ENCODE results near the gene EVC.
A peak's percentile ranks its signal among the peaks of the same experiment; 100 is the strongest.

EVC gene

DNA sequence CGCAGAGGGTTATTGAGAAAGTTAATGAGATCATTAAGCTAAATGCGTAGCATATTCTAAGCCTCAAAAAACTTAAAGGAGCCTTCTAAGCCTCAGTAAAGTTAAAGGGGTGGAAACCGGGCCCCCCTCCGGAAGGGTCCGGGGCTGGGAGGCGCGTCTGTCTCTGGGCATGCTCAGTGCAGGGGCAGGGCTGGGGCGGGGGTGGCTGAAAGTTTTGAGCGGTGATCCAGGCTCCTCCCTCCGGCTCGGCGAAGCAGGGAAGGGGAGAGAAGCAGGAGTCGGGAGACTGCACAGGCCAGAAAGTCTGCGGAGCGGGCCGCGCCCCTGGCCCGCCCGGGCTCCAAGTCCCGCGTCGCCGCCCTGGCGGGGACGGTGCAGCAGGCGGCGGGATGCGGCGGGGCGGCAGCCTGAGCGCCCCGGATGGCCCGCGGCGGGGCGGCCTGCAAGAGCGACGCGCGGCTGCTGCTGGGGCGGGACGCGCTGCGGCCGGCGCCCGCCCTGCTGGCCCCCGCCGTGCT, at the start of gene EVC:
Gene EVC (plus strand): TSS at position 241 of the 518 bp plus-strand sequence. CDS start 180 bp downstream, at position 421.
- TF ChIP-seq CTCF (IDR thresholded peaks at IDR 0.05; ENCODE audit: borderline replicate concordance, insufficient read depth, low read depth, low read length) = peak; percentile 15; the same call in 1 of the 2 replicates
- peak within 1 kb of the TSS; percentile 64 for H3K4me3 ChIP-seq (ENCODE audit: low read depth, low read length)

DNA sequence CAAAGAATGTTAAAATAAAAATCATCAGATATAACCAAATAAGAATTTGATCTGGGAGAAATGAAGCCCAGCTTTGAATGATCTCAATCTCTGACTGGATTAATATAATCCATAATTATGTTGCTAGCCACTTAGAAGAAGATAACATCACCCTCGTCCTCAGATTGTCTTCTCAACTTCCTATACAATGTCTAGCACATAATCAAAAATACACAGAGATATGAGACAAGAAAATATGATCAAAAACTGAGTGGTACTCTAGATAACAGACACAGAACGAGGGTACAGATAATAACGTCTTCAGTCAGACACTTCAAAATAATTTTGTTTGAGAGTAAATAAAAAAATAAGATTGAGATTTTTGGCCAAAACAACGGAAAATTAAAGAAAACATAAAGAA, 49.8 kb upstream of the EVC start:
- no peak overlapping the region for H3K4me3 ChIP-seq (ENCODE audit: low read depth, low read length)
- no peak for TF ChIP-seq CTCF (IDR thresholded peaks at IDR 0.05; ENCODE audit: borderline replicate concordance, insufficient read depth, low read depth, low read length)

GRCh38 chr4:5662555-5662954, 48.4 kb upstream of the EVC start:
- TF ChIP-seq CTCF (IDR thresholded peaks at IDR 0.05; ENCODE audit: borderline replicate concordance, insufficient read depth, low read depth, low read length) = no peak
- H3K4me3 ChIP-seq (ENCODE audit: low read depth, low read length) = no peak overlapping the region

DNA sequence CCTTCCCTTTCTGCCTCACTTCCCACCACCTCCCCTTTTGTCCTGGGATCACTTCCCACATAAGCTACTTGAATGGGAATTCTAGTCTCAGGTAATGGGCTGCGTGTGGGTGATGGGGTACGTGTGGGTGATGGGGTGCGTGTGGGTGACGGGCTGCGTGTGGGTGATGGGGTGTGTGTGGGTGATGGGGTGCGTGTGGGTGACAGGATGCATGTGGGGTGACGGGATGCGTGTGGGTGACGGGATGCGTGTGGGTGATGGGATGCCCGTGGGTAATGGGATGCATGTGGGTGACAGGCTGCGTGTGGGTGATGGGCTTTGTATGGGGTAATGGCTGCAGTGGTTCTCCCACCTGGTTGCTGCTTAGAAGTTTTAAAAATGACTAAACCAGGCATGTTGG, 46.2 kb upstream of the EVC start:
- TF ChIP-seq CTCF (IDR thresholded peaks at IDR 0.05; ENCODE audit: borderline replicate concordance, insufficient read depth, low read depth, low read length) = no peak
- H3K4me3 ChIP-seq (ENCODE audit: low read depth, low read length) = no peak overlapping the region

DNA sequence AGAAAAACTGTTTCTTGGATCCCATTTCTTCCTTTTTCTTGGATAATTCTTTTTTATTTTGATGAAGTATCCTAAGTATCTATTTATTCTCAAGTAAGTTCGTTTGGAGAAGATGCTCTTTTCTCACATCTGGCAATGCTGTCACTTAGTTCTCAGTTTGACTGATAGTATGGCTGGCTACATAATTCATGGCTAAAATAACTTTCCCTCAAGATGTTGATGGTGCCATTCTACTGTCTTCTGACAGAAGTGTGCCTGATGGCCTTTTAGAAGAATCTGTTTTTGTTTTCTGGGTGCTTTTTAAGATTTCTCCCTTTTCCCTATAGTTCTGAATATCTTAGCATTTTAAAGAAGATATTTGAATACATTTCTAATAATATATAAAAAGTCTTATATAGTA, 44.3 kb upstream of the EVC start:
- TF ChIP-seq CTCF (IDR thresholded peaks at IDR 0.05; ENCODE audit: borderline replicate concordance, insufficient read depth, low read depth, low read length) = no peak
- H3K4me3 ChIP-seq (ENCODE audit: low read depth, low read length) = no peak overlapping the region

- H3K4me3 ChIP-seq (ENCODE audit: low read depth, low read length) = no peak overlapping the region
- no peak for TF ChIP-seq CTCF (IDR thresholded peaks at IDR 0.05; ENCODE audit: borderline replicate concordance, insufficient read depth, low read depth, low read length)
Observed at GRCh38 chr4:5676763-5677162, 34.2 kb upstream of the EVC start.

GRCh38 chr4:5678977-5679376, 32.0 kb upstream of the EVC start:
- no peak overlapping the region for H3K4me3 ChIP-seq (ENCODE audit: low read depth, low read length)
- no peak for TF ChIP-seq CTCF (IDR thresholded peaks at IDR 0.05; ENCODE audit: borderline replicate concordance, insufficient read depth, low read depth, low read length)

All from GM12875 (cell line).